GM23338 (cell line): ENCODE data around the gene ZBTB46. TPM values are rescaled to one million over a fixed set of nuclear protein-coding genes. Genes with fewer than 3 reads are reported as not detected.

Experiments
- ATAC-seq: fragments of 200-7000 bp; cut with Tn5 transposase; 3 replicates; pipeline ENCODE4 v1.9.1; 2020
- DNase-seq: peaks from one replicate; pipeline ENCODE4 v3.0.0-alpha.2; 2015; ENCODE audit warnings: low spot score
- H2AFZ ChIP-seq: fragments of 200-600 bp; sonication (generic); 2 replicates; pipeline ENCODE4 v1.8.0; 2016; ENCODE audit warnings: antibody characterized with exemption, mild to moderate bottlenecking, moderate library complexity
- H3F3A ChIP-seq: fragments of 200-600 bp; sonication (generic); replicated peaks from 2 replicates; pipeline ENCODE4 v1.8.0; 2017; ENCODE audit warnings: antibody characterized with exemption, mixed run types, low read depth
- H3K27ac ChIP-seq: fragments of 200-600 bp; sonication (generic); 2 replicates; pipeline ENCODE4 v1.6.1; 2016; ENCODE audit warnings: low read depth
- H3K27me3 ChIP-seq: fragments of 200-600 bp; sonication (generic); 2 replicates; pipeline ENCODE4 v1.8.0; 2016; ENCODE audit warnings: mild to moderate bottlenecking, mixed run types, moderate library complexity; ENCODE audit not compliant: insufficient read depth
- H3K36me3 ChIP-seq: fragments of 200-600 bp; sonication (generic); 2 replicates; pipeline ENCODE4 v1.8.0; 2016; ENCODE audit warnings: mild to moderate bottlenecking; ENCODE audit not compliant: insufficient read depth
- H3K4me1 ChIP-seq: fragments of 200-600 bp; sonication (generic); 2 replicates; pipeline ENCODE4 v1.8.0; 2016; ENCODE audit warnings: mild to moderate bottlenecking, moderate library complexity; ENCODE audit not compliant: insufficient read depth
- H3K4me2 ChIP-seq: fragments of 200-600 bp; sonication (generic); 2 replicates; pipeline ENCODE4 v1.7.1; 2017; ENCODE audit warnings: mixed run types
- H3K4me3 ChIP-seq: fragments of 200-600 bp; sonication (generic); 2 replicates; pipeline ENCODE4 v1.6.1; 2016; ENCODE audit warnings: mixed run types
- H3K79me2 ChIP-seq: fragments of 200-600 bp; sonication (generic); replicated peaks from 2 replicates; pipeline ENCODE4 v1.8.0; 2017; ENCODE audit warnings: mild to moderate bottlenecking; ENCODE audit not compliant: insufficient read depth
- H3K9me2 ChIP-seq: fragments of 200-600 bp; sonication (generic); 2 replicates; pipeline ENCODE4 v1.8.0; 2017; ENCODE audit not compliant: insufficient read depth
- H4K20me1 ChIP-seq: fragments of 200-600 bp; sonication (generic); replicated peaks from 2 replicates; pipeline ENCODE4 v1.8.0; 2017; ENCODE audit warnings: mild to moderate bottlenecking; ENCODE audit not compliant: insufficient read depth
- H3K27ac Mint-ChIP-seq: 2 replicates; pipeline ENCODE4 v1.8.0; 2020; ENCODE audit warnings: inconsistent platforms, mild to moderate bottlenecking, moderate library complexity, mixed read lengths
- H3K27me3 Mint-ChIP-seq: 3 replicates; pipeline ENCODE4 v1.8.0; 2022; ENCODE audit warnings: low read depth, mild to moderate bottlenecking, moderate library complexity, mixed read lengths, inconsistent platforms; ENCODE audit not compliant: insufficient read depth, poor library complexity
- H3K36me3 Mint-ChIP-seq: 3 replicates; pipeline ENCODE4 v1.8.0; 2021; ENCODE audit warnings: low read depth, mild to moderate bottlenecking, inconsistent platforms, moderate library complexity, mixed read lengths
- H3K4me1 Mint-ChIP-seq: 3 replicates; pipeline ENCODE4 v1.8.0; 2020; ENCODE audit warnings: mild to moderate bottlenecking, inconsistent platforms, mixed read lengths
- H3K4me3 Mint-ChIP-seq: 3 replicates; pipeline ENCODE4 v1.8.0; 2021; ENCODE audit warnings: moderate library complexity, mild to moderate bottlenecking, inconsistent platforms, mixed read lengths
- H3K9me3 Mint-ChIP-seq: 3 replicates; pipeline ENCODE4 v1.8.0; 2020; ENCODE audit warnings: moderate library complexity, mild to moderate bottlenecking, inconsistent platforms, mixed read lengths
- NANOG ChIP-seq: IDR thresholded peaks from 2 replicates; pipeline ENCODE4 v1.6.1; 2016; ENCODE audit warnings: antibody characterized with exemption, borderline replicate concordance
- ZNF114 ChIP-seq: fragments of 250-450 bp; sonication (Bioruptor Pico); IDR thresholded peaks from 2 replicates; pipeline ENCODE4 v1.5.0; 2020; ENCODE audit warnings: mild to moderate bottlenecking, moderate library complexity
- polyA plus RNA-seq: library from polyadenylated mRNA; unstranded; fragments of >200 nt; fragmentation: Nextera tagmentation; extraction: Ambion mirVana; gene quantifications from 2 replicates; pipeline ENCODE4 v1.2.1, GENCODE V29; 2016
- total RNA-seq: library from RNA; depleted of rRNA; stranded (reverse); fragments of >200 nt; shearing (Covaris generic); gene quantifications from 2 replicates; pipeline ENCODE4 v1.2.3, GENCODE V29; 2014
- TF ChIP-seq, protein P1 (sequence below): fragments of 250-450 bp; sonication (Bioruptor Pico); IDR thresholded peaks from 2 replicates; pipeline ENCODE4 v1.5.0; 2020; ENCODE audit warnings: mild to moderate bottlenecking, moderate library complexity

The ZBTB46 gene
- total and polyA plus RNA-seq, 2 experiments from 2014 or later: 3.2 to 26.9 TPM

DNA sequence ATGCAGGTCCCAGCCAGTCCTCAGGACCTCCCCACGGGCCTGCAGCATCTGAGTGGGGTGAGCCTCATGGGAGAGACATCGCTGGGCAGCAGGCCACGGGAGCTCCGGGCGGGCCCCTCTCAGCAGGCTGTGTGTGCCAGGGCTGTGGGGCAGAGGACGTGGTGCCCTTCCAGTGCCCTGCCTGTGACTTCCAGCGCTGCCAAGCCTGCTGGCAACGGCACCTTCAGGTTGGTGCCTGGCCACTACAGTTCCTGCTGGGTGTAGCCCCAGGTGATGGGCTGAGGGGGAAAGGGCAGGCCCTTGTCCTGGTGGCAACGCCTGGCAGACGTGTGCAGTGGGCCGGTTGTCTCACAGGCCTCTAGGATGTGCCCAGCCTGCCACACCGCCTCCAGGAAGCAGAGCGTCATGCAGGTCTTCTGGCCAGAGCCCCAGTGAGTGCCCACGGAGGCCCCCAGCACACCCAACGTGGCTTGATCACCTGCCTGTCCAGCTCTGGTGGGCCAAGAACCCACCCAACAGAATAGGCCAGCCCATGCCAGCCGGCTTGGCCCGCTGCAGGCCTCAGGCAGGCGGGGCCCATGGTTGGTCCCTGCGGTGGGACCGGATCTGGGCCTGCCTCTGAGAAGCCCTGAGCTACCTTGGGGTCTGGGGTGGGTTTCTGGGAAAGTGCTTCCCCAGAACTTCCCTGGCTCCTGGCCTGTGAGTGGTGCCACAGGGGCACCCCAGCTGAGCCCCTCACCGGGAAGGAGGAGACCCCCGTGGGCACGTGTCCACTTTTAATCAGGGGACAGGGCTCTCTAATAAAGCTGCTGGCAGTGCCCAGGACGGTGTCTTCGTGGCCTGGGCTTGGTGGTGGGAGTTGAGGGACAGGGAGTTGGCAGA lies 135.4 kb downstream of the ZBTB46 start:
- Mint-ChIP-seq H3K36me3 (peaks cover 27% of the 10 kb centered on the region), H3K27me3 (peaks cover 32% of the 10 kb centered on the region), H3K27ac (no peak overlapping the region), H3K4me3 (peak overlapping the region; percentile 61; the same call in 2 of the 3 replicates), H3K9me3 (peaks cover 14% of the 10 kb centered on the region; the same call in 2 of the 3 replicates), H3K4me1 (peaks cover 3% of the 10 kb centered on the region; the same call in 2 of the 3 replicates)
- Histone ChIP-seq H3K4me1 (no peaks in the 10 kb centered on the region), H3K27me3 (no peaks in the 10 kb centered on the region), H3K4me2 (peak overlapping the region; percentile 88), H3K36me3 (no peaks in the 10 kb centered on the region), H3K9me2 (no peaks in the 10 kb centered on the region), H3K4me3 (peak overlapping the region; percentile 65), H3F3A (peaks cover 4% of the 10 kb centered on the region; the same call in 1 of the 2 replicates), H4K20me1 (no peaks in the 10 kb centered on the region), H3K27ac (no peak overlapping the region), H2AFZ (no peak overlapping the region), H3K79me2 (no peaks in the 10 kb centered on the region)
- ATAC-seq (no peak), DNase-seq (no peak)
- TF ChIP-seq, protein P1, sequence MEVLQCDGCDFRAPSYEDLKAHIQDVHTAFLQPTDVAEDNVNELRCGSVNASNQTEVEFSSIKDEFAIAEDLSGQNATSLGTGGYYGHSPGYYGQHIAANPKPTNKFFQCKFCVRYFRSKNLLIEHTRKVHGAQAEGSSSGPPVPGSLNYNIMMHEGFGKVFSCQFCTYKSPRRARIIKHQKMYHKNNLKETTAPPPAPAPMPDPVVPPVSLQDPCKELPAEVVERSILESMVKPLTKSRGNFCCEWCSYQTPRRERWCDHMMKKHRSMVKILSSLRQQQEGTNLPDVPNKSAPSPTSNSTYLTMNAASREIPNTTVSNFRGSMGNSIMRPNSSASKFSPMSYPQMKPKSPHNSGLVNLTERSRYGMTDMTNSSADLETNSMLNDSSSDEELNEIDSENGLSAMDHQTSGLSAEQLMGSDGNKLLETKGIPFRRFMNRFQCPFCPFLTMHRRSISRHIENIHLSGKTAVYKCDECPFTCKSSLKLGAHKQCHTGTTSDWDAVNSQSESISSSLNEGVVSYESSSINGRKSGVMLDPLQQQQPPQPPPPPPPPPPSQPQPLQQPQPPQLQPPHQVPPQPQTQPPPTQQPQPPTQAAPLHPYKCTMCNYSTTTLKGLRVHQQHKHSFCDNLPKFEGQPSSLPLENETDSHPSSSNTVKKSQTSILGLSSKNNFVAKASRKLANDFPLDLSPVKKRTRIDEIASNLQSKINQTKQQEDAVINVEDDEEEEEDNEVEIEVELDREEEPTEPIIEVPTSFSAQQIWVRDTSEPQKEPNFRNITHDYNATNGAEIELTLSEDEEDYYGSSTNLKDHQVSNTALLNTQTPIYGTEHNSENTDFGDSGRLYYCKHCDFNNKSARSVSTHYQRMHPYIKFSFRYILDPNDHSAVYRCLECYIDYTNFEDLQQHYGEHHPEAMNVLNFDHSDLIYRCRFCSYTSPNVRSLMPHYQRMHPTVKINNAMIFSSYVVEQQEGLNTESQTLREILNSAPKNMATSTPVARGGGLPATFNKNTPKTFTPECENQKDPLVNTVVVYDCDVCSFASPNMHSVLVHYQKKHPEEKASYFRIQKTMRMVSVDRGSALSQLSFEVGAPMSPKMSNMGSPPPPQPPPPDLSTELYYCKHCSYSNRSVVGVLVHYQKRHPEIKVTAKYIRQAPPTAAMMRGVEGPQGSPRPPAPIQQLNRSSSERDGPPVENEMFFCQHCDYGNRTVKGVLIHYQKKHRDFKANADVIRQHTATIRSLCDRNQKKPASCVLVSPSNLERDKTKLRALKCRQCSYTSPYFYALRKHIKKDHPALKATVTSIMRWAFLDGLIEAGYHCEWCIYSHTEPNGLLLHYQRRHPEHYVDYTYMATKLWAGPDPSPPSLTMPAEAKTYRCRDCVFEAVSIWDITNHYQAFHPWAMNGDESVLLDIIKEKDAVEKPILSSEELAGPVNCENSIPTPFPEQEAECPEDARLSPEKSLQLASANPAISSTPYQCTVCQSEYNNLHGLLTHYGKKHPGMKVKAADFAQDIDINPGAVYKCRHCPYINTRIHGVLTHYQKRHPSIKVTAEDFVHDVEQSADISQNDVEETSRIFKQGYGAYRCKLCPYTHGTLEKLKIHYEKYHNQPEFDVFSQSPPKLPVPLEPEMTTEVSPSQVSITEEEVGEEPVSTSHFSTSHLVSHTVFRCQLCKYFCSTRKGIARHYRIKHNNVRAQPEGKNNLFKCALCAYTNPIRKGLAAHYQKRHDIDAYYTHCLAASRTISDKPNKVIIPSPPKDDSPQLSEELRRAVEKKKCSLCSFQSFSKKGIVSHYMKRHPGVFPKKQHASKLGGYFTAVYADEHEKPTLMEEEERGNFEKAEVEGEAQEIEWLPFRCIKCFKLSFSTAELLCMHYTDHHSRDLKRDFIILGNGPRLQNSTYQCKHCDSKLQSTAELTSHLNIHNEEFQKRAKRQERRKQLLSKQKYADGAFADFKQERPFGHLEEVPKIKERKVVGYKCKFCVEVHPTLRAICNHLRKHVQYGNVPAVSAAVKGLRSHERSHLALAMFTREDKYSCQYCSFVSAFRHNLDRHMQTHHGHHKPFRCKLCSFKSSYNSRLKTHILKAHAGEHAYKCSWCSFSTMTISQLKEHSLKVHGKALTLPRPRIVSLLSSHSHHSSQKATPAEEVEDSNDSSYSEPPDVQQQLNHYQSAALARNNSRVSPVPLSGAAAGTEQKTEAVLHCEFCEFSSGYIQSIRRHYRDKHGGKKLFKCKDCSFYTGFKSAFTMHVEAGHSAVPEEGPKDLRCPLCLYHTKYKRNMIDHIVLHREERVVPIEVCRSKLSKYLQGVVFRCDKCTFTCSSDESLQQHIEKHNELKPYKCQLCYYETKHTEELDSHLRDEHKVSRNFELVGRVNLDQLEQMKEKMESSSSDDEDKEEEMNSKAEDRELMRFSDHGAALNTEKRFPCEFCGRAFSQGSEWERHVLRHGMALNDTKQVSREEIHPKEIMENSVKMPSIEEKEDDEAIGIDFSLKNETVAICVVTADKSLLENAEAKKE: no peak
- no peak for TF ChIP-seq ZNF114 (CRISPR knock-in tag)
- no peak for TF ChIP-seq NANOG
